Stomach (tissue), 9 donors: ENCODE data around the gene DLK2. TPM values are rescaled to one million over a fixed set of nuclear protein-coding genes. Genes with fewer than 3 reads are reported as not detected.
A peak's percentile ranks its signal among the peaks of the same experiment; 100 is the strongest.

Source experiments
- DNase-seq, 2 donors: peaks; one replicate each; pipeline versions ENCODE4 v3.0.0 to v3.0.0-alpha.2; 2013 to 2019
- H3K27ac ChIP-seq, 5 donors: fragments of 200-600 bp in 4 of 5; sonication (generic) in 4 of 5; one replicate each; pipeline ENCODE4 v1.5.1; 2013 to 2019; ENCODE audit warnings: mild to moderate bottlenecking in 1 of 5, moderate library complexity in 1 of 5
- H3K27me3 ChIP-seq, 3 donors: fragments of 200-600 bp; sonication (generic); one replicate each; pipeline ENCODE4 v1.5.1; 2017 to 2019; ENCODE audit warnings: mixed run types in 1 of 3
- H3K36me3 ChIP-seq, 4 donors: fragments of 200-600 bp; sonication (generic); 1 replicate in 3 of 4; 2 replicates in 1 of 4; pipeline ENCODE4 v1.5.1; 2016 to 2019
- H3K4me1 ChIP-seq, 4 donors: fragments of 200-600 bp; sonication (generic); one replicate each; pipeline ENCODE4 v1.5.1; 2016 to 2019
- H3K4me3 ChIP-seq, 4 donors: fragments of 200-600 bp; sonication (generic) in 3 of 4; one replicate each; pipeline ENCODE4 v1.5.1; 2016 to 2019; ENCODE audit warnings: mild to moderate bottlenecking in 1 of 4
- H3K9me3 ChIP-seq, 4 donors: fragments of 200-600 bp; sonication (generic); one replicate each; pipeline ENCODE4 v1.5.1; 2016 to 2019
- EP300 ChIP-seq: sonication (generic); formaldehyde crosslinking; IDR thresholded peaks from one replicate; pipeline ENCODE4 v1.6.1; 2017; ENCODE audit warnings: antibody characterized with exemption
- POLR2A ChIP-seq, 4 donors: fragments of 450-650 bp; IDR thresholded peaks; one replicate each; pipeline ENCODE4 v1.6.1; 2016; ENCODE audit warnings: antibody characterized with exemption in 4 of 4, control low read depth in 2 of 4, mild to moderate bottlenecking in 1 of 4, moderate library complexity in 1 of 4
- POLR2AphosphoS5 ChIP-seq, 3 donors: sonication (generic); formaldehyde crosslinking; IDR thresholded peaks; one replicate each; pipeline ENCODE4 v1.6.1; 2016; ENCODE audit warnings: antibody characterized with exemption in 3 of 3
- WGBS, 5 donors: extraction: QIAGEN DNeasy Blood & Tissue Kit in 3 of 5; methylation state at CpG; one replicate each; pipeline versions ENCODE4 v1.1.5 to v1.1.7; 2013 to 2018; 5-methylcytosine and 5-hydroxymethylcytosine counted together
- intact Hi-C: fragments of 100-400 bp; cut with DNase I; formaldehyde crosslinking; loops from one replicate; pipeline ENCODE4 v1.15.1; 2023; ENCODE audit warnings: low total_unique reads
- polyA plus RNA-seq, 3 donors: library from polyadenylated mRNA; stranded (reverse); fragments of 200-250 nt; gene quantifications; one replicate each; pipeline ENCODE4 v1.2.3, GENCODE V29; 2013
- total RNA-seq, 5 donors: library from RNA; depleted of rRNA; stranded (reverse); fragments of >200 nt; gene quantifications; one replicate each; pipeline versions ENCODE4 v1.1.0 to v1.2.3, GENCODE V29; 2014 to 2016
- TF ChIP-seq, protein P1 (sequence below), 7 experiments: fragments of 450-650 bp in 4 of 7; fragments of 200-600 bp in 3 of 7; sonication (generic) in 3 of 7; IDR thresholded peaks; one replicate each; pipeline ENCODE4 v1.5.1; 2016 to 2019; ENCODE audit warnings: antibody characterized with exemption in 7 of 7, control low read depth in 2 of 7, mild to moderate bottlenecking in 1 of 7
- donor health status: healthy with polysubstance abuse.
- donor health status: Bipolar disorder and iron deficiency.
- donor health status: healthy.

DLK2 gene
- total and polyA plus RNA-seq, 8 donors, result 0.37 to 17.0 TPM; not detected in 6

DNA sequence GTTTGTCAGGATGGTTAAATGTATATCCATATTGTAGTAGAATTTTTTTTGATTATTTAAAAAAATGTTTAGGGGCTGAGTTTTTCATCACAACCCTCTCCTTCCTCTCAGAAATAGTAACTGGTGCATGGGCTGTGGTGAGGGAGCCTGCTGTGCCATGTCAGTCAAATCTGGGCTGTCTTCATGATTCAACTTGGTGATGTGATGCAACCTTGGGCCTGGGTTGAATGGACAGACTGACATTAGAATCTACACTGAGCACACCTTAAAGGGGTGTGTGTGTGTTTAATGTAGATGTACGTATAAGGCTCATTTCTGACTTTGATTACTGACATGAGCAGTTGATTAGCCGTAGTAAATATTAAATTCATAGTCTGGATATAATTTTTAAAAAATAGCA, 25.7 kb upstream of the DLK2 start:
- Histone ChIP-seq H3K27ac (no peak overlapping the region), H3K9me3 (no peaks in the 10 kb centered on the region), H3K27me3 (no peaks in the 10 kb centered on the region), H3K4me3 (no peak overlapping the region), H3K36me3 (peaks cover 0 to 22% (median 7%) of the 10 kb centered on the region in 4 donors), H3K4me1 (peaks cover 19 to 53% (median 43%) of the 10 kb centered on the region in 4 donors)
- no peak for DNase-seq
- WGBS, 5 donors, result 66 to 89% (median 80%) methylated on average over 2 of the region's 2 CpGs
- intact Hi-C loops, result no loop called here
- no peak for TF ChIP-seq POLR2AphosphoS5 (IDR thresholded peaks at IDR 0.05)
- TF ChIP-seq EP300, result no peak
- TF ChIP-seq, protein P1, sequence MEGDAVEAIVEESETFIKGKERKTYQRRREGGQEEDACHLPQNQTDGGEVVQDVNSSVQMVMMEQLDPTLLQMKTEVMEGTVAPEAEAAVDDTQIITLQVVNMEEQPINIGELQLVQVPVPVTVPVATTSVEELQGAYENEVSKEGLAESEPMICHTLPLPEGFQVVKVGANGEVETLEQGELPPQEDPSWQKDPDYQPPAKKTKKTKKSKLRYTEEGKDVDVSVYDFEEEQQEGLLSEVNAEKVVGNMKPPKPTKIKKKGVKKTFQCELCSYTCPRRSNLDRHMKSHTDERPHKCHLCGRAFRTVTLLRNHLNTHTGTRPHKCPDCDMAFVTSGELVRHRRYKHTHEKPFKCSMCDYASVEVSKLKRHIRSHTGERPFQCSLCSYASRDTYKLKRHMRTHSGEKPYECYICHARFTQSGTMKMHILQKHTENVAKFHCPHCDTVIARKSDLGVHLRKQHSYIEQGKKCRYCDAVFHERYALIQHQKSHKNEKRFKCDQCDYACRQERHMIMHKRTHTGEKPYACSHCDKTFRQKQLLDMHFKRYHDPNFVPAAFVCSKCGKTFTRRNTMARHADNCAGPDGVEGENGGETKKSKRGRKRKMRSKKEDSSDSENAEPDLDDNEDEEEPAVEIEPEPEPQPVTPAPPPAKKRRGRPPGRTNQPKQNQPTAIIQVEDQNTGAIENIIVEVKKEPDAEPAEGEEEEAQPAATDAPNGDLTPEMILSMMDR (IDR thresholded peaks at IDR 0.05), result no peak
- TF ChIP-seq POLR2A (IDR thresholded peaks at IDR 0.05), result no peak

DNA sequence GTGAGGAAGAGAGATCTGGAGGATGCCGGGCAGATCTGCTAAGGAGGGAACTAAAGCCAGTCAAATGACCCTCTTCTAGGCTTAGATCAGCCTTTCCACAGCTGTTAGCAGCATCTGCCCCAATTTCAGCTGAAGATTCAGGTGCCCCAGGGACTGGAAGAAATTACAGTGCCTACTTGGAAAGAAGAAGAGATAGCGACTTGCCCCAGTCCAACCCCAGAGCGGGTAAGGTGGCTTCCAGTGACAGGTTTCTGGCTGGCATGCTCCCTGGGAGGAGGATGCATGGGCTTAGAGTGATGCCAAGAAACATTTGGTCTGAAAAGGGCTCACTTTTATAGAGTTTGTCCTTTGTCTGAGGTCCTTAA, 22.6 kb upstream of the DLK2 start:
- intact Hi-C loops, result no loop called here
- WGBS, 5 donors, result 5 to 13% (median 12%) methylated on average over 3 of the region's 3 CpGs
- H3K4me1 ChIP-seq, result peaks cover 19 to 53% (median 43%) of the 10 kb centered on the region in 4 donors
- no peak for DNase-seq
- H3K36me3 ChIP-seq, result peaks cover 0 to 6% (median 0%) of the 10 kb centered on the region in 4 donors
- no peak for TF ChIP-seq POLR2AphosphoS5 (IDR thresholded peaks at IDR 0.05)
- TF ChIP-seq, protein P1 (IDR thresholded peaks at IDR 0.05), result no peak
- no peak for TF ChIP-seq EP300
- no peak for TF ChIP-seq POLR2A (IDR thresholded peaks at IDR 0.05)
- H3K27me3 ChIP-seq, result no peaks in the 10 kb centered on the region
- peak overlapping the region; percentile 63 to 89 (median 87) for H3K27ac ChIP-seq
- H3K4me3 ChIP-seq, result peak overlapping the region; percentile 61 to 81 (median 73)
- no peaks in the 10 kb centered on the region for H3K9me3 ChIP-seq

DNA sequence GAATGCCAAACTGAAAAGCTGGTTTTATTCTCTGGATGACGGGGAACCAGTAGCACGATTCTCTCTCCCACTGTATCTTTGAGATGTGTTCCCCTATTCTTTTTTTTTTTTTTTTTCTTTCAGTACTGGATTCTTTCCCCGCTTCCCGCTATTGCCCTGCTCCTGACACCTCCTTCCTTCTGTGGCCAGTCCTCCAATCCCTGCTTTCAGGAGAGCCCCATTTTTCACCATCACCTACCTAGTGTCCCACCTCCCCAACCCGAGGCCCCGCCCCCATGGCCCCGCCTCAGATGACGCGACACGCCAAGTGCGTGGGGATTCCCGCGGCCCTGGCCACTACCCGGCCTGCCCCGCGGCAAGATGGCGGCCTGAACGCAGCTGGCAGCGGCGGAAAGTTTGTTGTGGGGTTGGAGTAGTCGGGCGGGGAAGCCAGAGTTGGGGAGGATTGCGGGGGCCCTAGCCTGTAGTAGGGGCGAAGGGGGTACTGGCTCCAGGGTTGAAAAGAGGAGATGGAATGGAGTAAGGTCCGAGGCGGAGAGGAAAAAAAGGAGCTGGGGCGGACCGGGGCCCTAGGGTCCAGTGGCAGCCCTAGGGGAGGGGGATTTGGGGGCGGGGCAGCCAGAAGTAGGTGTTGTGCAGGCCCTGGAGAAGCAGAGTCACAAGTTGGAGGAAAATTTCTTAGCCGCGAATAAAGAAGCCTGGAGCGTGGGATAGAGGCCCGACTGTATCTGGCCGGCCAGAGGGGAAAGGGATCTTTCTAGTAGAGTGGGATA, 22.1 kb upstream of the DLK2 start, which contains the start of gene TJAP1:
TJAP1 (plus strand) TSS at position 336 of the 773 bp plus-strand sequence. CDS start 21,432 bp downstream, outside the sequence.
- intact Hi-C loops, result no loop called here

DNA sequence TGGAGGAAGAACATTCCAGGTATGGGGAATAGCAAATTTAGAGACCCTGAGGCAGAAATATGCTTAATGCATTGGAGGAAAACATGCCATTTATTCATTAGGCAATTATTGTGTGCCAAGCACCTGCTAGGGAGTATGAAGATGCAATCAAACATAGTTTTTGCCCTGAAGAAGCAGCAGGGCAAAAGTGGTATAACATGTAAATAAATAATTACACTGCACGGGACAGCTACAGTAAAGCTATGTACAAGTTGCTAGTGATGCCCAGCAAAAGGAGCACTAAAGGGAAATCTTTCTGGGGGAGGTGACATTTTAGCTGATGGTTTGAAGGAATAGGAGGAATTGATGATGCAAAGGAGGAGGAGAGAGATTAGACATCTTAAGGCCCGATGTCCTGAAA, 21.4 kb upstream of the DLK2 start:
- Histone ChIP-seq H3K27me3 (no peaks in the 10 kb centered on the region), H3K4me1 (peaks cover 19 to 47% (median 41%) of the 10 kb centered on the region in 4 donors), H3K27ac (peak overlapping the region in 4 of 5 donors; percentile 87 to 89 (median 87)), H3K9me3 (no peaks in the 10 kb centered on the region), H3K4me3 (peak overlapping the region; percentile 61 to 81 (median 73)), H3K36me3 (peaks cover 0 to 6% (median 0%) of the 10 kb centered on the region in 4 donors)
- no peak for TF ChIP-seq POLR2AphosphoS5 (IDR thresholded peaks at IDR 0.05)
- TF ChIP-seq, protein P1 (IDR thresholded peaks at IDR 0.05), result no peak
- no peak for TF ChIP-seq EP300
- TF ChIP-seq POLR2A (IDR thresholded peaks at IDR 0.05), result no peak
- intact Hi-C loops, result no loop called here
- no peak for DNase-seq
- 22 to 44% (median 23%) methylated on average over 2 of the region's 2 CpGs for WGBS, 5 donors

More for the DNA sequence above, 22.1 kb upstream of the DLK2 start, which contains the start of gene TJAP1:
- H3K4me1 ChIP-seq, result peaks cover 19 to 53% (median 43%) of the 10 kb centered on the region in 4 donors
- peaks cover 0 to 6% (median 0%) of the 10 kb centered on the region in 4 donors for H3K36me3 ChIP-seq
- no peaks in the 10 kb centered on the region for H3K27me3 ChIP-seq
- H3K9me3 ChIP-seq, result no peaks in the 10 kb centered on the region
- peak within 1 kb of the TSS; percentile 63 to 89 (median 87) for H3K27ac ChIP-seq
- H3K4me3 ChIP-seq, result peak within 1 kb of the TSS; percentile 61 to 81 (median 73)
- TF ChIP-seq, protein P1 (IDR thresholded peaks at IDR 0.05), result no peak
- peak in 1 of 4 donors; percentile 38 for TF ChIP-seq POLR2A (IDR thresholded peaks at IDR 0.05)
- TF ChIP-seq POLR2AphosphoS5 (IDR thresholded peaks at IDR 0.05), result peak; percentile 96
- no peak for TF ChIP-seq EP300
- 1 to 2% (median 1%) methylated on average over 32 to 34 of the region's 34 CpGs for WGBS, 5 donors
- peak; percentile 95 to 97 for DNase-seq
